PFSK-1 (cell line): Measurements from ENCODE around the gene PSMA7.

Experiments used
- FOXP2 ChIP-seq: optimal IDR thresholded peaks from 2 replicates; pipeline ENCODE3; 2011; ENCODE audit warnings: borderline replicate concordance, control low read depth, inconsistent platforms; ENCODE audit not compliant: insufficient read depth; ENCODE audit errors: extremely low read length, extremely low read depth
- POLR2AphosphoS5 ChIP-seq: IDR thresholded peaks from 2 replicates; pipeline ENCODE4 v1.6.1; 2012; ENCODE audit warnings: low read depth, mild to moderate bottlenecking, control low read depth, low read length, moderate library complexity
- REST ChIP-seq, 2 experiments: IDR thresholded peaks; 2 replicates each; pipeline versions ENCODE4 v1.6.1 to v1.8.0; 2011 to 2012; ENCODE audit warnings: low read depth in 2 of 2, low read length in 2 of 2, control low read depth in 1 of 2, inconsistent platforms in 1 of 2, mild to moderate bottlenecking in 1 of 2, moderate library complexity in 1 of 2; ENCODE audit not compliant: insufficient read depth in 1 of 2
- TAF1 ChIP-seq: IDR thresholded peaks from 2 replicates; pipeline ENCODE4 v1.6.1; 2012; ENCODE audit warnings: low read length, control low read depth, borderline replicate concordance; ENCODE audit not compliant: insufficient read depth

DNA sequence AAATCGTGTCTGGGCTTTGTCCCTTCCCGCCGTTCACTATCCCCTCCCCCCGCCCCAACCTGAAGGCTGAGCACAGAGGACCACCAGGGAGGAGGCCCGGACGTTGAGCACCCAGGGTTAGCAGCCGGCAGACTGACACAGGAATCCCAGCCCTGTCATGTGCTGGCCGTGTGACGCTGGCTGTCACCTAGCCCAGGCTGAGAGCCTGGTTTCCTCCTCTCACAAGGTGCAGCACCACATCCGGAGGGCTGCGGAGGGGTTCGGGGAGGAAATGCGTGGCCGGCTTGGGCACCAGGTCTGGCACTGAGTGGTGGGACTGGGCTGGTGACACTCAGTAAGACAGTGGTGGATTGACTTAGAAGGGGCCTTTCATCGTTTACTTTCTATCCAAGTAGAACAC, 25.5 kb downstream of the PSMA7 start:
- no peak for TF ChIP-seq POLR2AphosphoS5
- no peak for TF ChIP-seq REST (IDR thresholded peaks at IDR 0.05; ENCODE audit: insufficient read depth in 1 of 2, low read depth in 2 of 2, low read length in 2 of 2)
- TF ChIP-seq FOXP2, result no peak
- TF ChIP-seq TAF1, result no peak
